OCI-LY3 (cell line): ENCODE measurements around the gene ACSM6.

Source experiments
- CTCF ChIP-seq: fragments of 200-600, 300-600 bp; sonication (generic); IDR thresholded peaks from 2 replicates; pipeline ENCODE4 v1.5.1; 2014; ENCODE audit warnings: antibody characterized with exemption, low read length, low read depth
- EZH2phosphoT487 ChIP-seq: fragments of 200-600 bp; shearing (Covaris generic); IDR thresholded peaks from 2 replicates; pipeline ENCODE4 v1.6.1; 2018; ENCODE audit warnings: antibody characterized with exemption, mixed run types, low read depth

DNA sequence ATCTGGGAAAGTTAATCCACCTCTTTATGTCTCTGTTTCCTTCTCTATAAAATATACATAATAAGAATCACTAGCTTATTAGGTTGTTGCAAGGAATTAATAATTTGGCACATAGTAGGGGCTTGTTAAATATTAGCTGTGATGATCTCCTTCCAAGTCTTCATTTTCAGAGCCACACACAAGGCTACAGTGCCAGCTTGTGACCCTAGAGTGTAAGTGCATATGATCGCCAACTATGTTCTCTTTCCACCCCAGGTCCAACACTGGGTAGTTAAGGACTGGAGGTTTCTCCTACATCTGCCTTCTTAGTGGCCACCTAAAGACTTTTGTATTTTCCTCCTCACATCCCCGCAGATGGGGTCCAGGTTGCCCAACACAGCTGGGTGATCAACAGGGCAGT lies 17.9 kb upstream of the ACSM6 start:
- TF ChIP-seq CTCF (no peak), EZH2phosphoT487 (no peak)
